GM19438 (cell line): ENCODE measurements around the gene LIG1.

Source experiments
- ATAC-seq: cut with Tn5 transposase; IDR thresholded peaks from one replicate; pipeline ENCODE4 v1.9.1; 2021; ENCODE audit warnings: low read depth; ENCODE audit not compliant: unreplicated experiment

LIG1 gene

DNA sequence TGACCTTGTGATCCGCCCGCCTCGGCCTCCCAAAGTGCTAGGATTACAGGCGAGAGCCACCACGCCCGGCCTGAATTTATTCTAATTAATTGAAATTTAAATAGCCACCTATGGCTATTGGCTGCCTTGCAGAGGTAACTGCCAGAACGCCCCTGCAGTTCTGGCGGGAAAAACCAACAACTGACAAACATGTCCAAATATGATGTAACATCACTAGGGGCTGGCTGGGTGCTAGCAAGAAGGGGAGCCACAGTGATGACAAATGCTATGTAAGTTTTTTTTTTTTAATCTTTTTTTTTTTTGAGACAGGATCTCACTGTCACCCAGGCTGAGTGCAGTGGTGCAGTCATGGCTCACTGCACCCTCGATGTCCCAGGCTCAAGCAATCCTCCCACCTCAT lies 13.2 kb upstream of the LIG1 start:
- no peak for ATAC-seq

- no peak for ATAC-seq
Observed at GRCh38 chr19:48182434-48182833, 12.3 kb upstream of the LIG1 start.

GRCh38 chr19:48181505-48181904 lies 11.4 kb upstream of the LIG1 start:
- ATAC-seq: no peak

- ATAC-seq: no peak
Observed at GRCh38 chr19:48176226-48176625, 6.1 kb upstream of the LIG1 start.

GRCh38 chr19:48175578-48175977 lies 5.4 kb upstream of the LIG1 start:
- ATAC-seq: no peak

DNA sequence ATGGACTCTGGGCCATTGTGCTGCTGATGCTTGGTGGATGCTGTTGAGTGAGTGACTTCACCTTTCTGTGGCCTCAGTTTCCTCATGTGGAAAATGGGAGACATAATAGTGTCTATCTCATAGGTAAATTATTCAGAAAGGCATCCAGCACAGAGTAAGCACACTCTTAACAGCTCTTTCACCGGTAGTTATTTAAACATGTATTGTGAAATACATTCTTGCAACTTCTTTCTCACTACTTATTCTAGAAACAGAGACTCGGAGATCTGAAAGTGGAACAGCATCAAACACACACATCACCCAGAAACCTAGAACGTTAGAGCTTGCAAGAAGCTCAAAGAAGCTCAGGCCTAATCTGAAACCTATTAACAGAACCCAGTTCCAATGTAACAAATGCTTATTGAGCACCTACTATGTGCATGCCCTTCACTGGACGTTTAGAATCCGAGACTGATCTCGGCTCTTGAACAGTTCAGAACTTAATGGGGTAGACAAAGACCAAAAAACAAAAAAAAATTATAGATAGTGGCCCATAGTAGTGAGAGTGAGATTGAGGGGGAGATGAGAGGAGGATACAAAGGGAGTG lies 4.4 kb upstream of the LIG1 start:
- no peak for ATAC-seq

DNA sequence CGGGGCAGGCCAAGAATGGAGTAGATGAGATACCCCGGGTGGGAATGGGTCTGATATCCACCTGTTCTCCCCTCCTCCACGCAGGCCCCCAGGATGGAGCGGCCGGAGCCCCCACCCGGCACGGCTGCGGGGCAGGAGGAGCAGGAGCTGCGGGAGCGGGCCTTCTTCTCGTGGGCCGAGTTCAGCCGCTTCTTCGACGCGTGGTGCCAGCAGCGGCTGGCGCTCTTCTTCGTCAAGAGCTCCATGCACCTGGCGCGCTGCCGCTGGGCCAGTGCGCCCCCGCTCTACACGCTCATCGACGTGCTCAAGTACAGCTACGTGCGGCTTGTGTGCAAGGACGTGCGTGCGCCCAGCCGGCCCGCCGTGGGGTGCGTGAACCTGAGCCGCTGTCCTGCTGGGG lies 1.6 kb upstream of the LIG1 start:
- no peak for ATAC-seq

DNA sequence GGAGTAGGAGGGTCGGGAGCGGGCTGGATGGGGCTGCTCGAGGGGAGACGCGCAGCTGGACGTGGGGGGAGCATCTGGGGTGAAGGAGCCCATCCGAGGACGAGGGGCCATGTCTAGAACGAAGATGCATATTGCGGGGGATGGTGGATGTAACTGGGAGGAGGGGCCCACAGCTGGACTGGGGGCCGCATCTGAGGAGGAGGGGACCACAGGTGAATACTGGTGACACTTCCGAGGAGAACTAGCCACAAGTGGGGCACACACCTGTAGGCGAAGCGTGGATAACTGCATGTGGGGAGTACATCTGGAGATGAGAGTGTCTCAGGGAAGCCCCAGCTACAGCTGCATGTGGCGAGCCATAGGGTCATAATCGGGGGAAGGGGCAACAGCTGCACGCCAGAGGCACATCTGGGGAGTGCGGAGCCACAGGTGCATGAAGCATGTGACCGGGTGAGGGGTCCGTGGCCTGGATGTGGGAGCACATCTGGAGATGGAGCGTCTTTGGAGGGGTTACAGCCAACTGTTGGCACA lies 738 bp upstream of the LIG1 start:
- peak; percentile 4 for ATAC-seq

DNA sequence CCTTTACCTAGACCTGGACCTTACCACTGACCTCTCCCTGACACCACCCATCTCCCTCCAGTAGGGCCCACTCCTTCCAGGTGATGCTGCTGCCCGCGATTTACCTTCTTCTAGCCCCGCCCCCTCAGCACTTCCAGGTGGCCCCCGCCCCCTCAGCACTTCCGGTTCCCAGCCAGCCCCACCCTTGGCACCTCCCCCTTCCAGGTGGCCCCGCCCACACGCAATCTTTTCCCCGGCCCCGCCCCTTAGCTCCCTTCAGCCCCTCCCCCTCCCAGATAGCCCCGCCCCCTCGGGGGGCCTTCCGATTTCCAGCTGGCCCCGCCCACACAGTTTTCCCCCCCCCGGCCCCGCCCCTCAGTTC lies 586 bp downstream of the LIG1 start:
- ATAC-seq: no peak

DNA sequence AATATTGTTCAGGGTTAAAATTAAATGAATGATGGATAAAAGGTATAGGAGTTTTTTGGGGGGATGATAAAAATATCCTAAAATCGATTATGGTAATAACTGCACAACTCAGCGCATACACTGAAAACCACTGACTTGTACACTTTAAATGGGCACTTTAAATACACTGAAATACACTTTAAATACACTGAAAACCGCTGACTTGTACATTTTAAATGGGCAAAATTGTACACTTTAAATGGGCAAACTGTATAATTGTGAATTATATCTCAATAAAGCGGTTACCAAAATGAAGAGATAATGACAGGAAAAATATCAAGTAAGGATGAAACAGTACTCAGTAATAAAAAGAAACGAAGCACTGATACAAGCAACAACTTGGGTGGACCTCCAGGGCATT lies 1.5 kb downstream of the LIG1 start:
- no peak for ATAC-seq

GRCh38 chr19:48158210-48158790 lies 11.8 kb downstream of the LIG1 start:
- ATAC-seq: no peak

DNA sequence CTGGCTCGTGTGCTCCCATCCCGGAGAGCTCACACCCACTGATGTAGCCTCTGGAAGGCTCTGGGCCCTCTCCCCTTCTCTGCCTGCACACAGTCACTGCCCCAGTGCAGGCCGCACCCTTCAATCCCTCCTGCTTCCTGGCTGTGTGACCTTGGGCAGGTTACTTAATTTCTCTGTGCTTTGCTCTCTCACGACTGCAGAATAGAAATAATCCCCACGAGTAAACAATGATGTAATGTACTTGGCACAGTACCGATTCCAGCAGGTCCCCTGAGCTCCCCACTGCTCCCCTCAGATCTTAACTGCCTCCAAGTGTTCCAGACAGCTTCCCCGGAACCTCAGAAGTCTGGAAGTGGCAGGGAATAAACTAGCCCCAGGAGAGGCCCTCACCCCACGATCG lies 16.1 kb downstream of the LIG1 start:
- ATAC-seq: no peak

GRCh38 chr19:48152551-48152950 lies 17.6 kb downstream of the LIG1 start:
- ATAC-seq: no peak

- no peak for ATAC-seq
Observed at GRCh38 chr19:48149430-48149829, 20.7 kb downstream of the LIG1 start.

- ATAC-seq: no peak
Observed at GRCh38 chr19:48148576-48148975, 21.6 kb downstream of the LIG1 start.

GRCh38 chr19:48147597-48148175 lies 22.5 kb downstream of the LIG1 start:
- ATAC-seq: no peak

DNA sequence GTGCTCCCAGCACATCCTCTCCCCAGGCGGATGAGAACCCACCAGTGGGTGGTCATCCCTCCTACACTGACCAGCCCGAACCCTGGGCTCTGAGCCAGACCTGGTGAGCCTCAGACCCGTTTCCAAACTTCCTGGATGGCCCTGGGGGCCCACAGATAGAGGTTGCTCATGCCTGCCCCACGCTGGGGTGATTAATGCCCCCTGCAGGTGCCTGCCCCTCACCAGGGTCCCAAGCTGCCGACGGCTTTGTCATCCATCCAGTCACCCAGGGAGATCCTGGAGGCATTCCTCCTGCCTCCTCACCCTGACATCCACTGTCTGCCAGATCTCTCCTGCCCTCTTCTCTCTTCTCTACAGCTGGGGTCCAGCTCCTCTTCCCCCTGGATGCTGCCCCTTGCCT lies 31.1 kb downstream of the LIG1 start:
- ATAC-seq: no peak

DNA sequence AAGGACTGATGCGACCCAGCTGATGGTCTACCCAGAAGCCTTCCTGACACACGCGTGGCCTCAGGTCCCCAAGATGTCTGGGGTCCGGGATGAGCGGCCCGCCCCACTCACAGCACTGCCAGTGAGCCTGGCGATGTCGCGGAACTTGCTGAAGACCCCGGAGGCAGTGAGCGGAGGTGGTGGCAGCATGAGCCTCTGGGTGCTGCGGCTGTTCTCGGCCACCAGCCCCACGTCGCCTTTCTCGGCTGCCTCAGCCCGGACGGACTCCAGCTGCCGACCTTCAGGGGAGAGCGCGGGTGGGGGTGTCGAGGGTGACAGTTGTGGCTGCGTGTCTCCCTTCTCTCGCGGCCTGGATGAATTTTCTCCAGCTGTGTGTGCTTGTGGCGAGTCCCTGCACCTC lies 32.7 kb downstream of the LIG1 start:
- no peak for ATAC-seq

DNA sequence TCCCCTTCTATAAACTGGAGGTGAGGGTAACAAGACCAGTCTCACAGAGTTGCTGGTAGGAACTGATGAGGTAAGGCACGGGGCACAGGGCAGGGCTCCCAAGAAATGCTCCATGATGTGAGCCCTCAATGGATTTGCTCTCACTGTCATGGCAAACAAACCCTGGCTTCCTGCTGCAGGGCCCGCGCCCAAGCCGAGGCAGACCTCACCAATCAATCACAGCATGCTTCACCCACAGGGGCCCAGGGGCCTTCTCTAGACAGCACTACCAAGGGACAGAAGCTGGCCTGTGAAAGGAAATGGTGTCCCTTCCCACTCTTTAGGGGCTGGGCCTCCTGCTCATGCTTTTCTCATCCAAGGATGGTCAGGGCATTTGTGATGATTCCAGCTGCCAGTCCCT lies 33.6 kb downstream of the LIG1 start:
- ATAC-seq: no peak

GRCh38 chr19:48135411-48135810 lies 34.7 kb downstream of the LIG1 start:
- no peak for ATAC-seq

DNA sequence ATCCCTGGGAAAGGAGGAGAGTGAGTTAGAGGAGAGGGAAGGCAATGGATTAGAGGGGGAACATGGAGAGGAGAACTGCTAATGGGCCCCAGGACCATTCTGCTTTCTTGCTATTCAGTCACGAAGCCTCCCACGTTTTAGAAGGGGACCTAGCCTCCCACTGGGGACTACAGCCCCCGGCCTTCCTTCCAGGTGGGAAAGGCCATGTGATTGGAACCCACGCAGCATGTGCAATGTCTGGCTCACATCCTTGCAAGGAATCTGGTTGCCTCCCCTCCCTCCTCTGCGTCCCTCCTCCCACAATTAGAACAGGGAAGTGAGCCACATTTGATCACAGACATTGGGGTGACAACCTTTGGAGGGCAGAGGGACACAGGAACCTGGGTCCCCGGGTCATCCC lies 37.0 kb downstream of the LIG1 start:
- ATAC-seq: no peak

DNA sequence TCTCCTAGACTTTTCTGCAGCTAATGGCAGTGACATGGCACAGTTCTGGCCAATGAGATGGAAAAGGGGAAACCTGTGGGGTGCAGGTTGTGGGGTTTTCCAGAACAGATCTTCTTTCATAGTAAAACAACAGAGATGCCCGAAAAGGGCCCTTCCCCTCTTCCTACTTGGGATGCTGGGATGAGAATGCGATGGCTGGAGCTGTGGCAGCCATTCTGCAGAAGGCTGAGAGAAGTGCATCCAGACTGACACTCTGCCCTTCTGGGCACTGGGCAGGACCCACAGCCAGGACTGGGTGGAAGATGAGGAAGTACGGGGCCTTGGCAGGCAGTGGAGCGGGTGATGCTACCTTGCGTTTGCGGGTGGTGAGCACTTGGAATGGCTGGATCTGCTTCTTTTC lies 42.6 kb downstream of the LIG1 start:
- no peak for ATAC-seq
